Loucy (cell line): Measurements from ENCODE around the gene LRRC15.

ENCODE experiments used
- H2AFZ ChIP-seq: fragments of 200-600 bp; sonication (generic); 2 replicates; pipeline ENCODE4 v1.6.0; 2016; ENCODE audit warnings: antibody characterized with exemption, mild to moderate bottlenecking, low read length, moderate library complexity
- H3F3A ChIP-seq: fragments of 200-600 bp; 2 replicates; pipeline ENCODE4 v1.6.0; 2016; ENCODE audit warnings: antibody characterized with exemption, low read depth, mild to moderate bottlenecking
- H3K27me3 ChIP-seq: fragments of 200-600 bp; sonication (generic); 2 replicates; pipeline ENCODE4 v1.6.1; 2014; ENCODE audit warnings: low read length, mild to moderate bottlenecking; ENCODE audit not compliant: insufficient read depth, poor library complexity, severe bottlenecking
- H3K36me3 ChIP-seq: fragments of 200-600 bp; sonication (generic); 2 replicates; pipeline ENCODE4 v1.6.1; 2016; ENCODE audit warnings: low read length; ENCODE audit not compliant: insufficient read depth
- H3K4me1 ChIP-seq: fragments of 200-600 bp; sonication (generic); 2 replicates; pipeline ENCODE4 v1.5.1; 2014; ENCODE audit warnings: low read length, mild to moderate bottlenecking; ENCODE audit not compliant: insufficient read depth, poor library complexity, severe bottlenecking
- H3K4me2 ChIP-seq: fragments of 200-600 bp; sonication (generic); 2 replicates; pipeline ENCODE4 v1.6.0; 2014; ENCODE audit warnings: antibody characterized with exemption, low read length, low read depth, mild to moderate bottlenecking; ENCODE audit not compliant: poor library complexity, severe bottlenecking
- H3K4me3 ChIP-seq: fragments of 200-600 bp; sonication (generic); 2 replicates; pipeline ENCODE4 v1.5.1; 2014; ENCODE audit warnings: low read length, mild to moderate bottlenecking, mixed read lengths; ENCODE audit not compliant: poor library complexity, severe bottlenecking
- H3K79me2 ChIP-seq: fragments of 200-600 bp; sonication (generic); 2 replicates; pipeline ENCODE4 v1.6.1; 2014; ENCODE audit warnings: low read length; ENCODE audit not compliant: insufficient read depth
- H3K9ac ChIP-seq: fragments of 200-600 bp; sonication (generic); 2 replicates; pipeline ENCODE4 v1.6.0; 2014; ENCODE audit warnings: mild to moderate bottlenecking, low read depth, low read length, moderate library complexity; ENCODE audit not compliant: poor library complexity, severe bottlenecking
- H3K9me2 ChIP-seq: fragments of 200-600 bp; sonication (generic); replicated peaks from 2 replicates; pipeline ENCODE4 v1.6.1; 2016; ENCODE audit warnings: low read depth, low read length, mixed read lengths
- H3K9me3 ChIP-seq: fragments of 200-600 bp; sonication (generic); 2 replicates; pipeline ENCODE4 v1.6.1; 2014; ENCODE audit warnings: mild to moderate bottlenecking, antibody characterized with exemption, low read length, low read depth; ENCODE audit not compliant: insufficient read depth
- H4K20me1 ChIP-seq: fragments of 200-600 bp; sonication (generic); 2 replicates; pipeline ENCODE4 v1.6.0; 2014; ENCODE audit warnings: antibody characterized with exemption, low read length, mild to moderate bottlenecking; ENCODE audit not compliant: insufficient read depth, poor library complexity, severe bottlenecking
- EZH2phosphoT487 ChIP-seq: fragments of 200-600 bp; IDR thresholded peaks from 2 replicates; pipeline ENCODE4 v1.6.1; 2018; ENCODE audit warnings: antibody characterized with exemption, mild to moderate bottlenecking, moderate library complexity, borderline replicate concordance
- TF ChIP-seq, protein P1 (sequence below): fragments of 200-600 bp; sonication (generic); conservative IDR thresholded peaks from 2 replicates; pipeline ENCODE4 v1.5.1; 2014; ENCODE audit warnings: mild to moderate bottlenecking, antibody characterized with exemption, low read length

Gene LRRC15

DNA sequence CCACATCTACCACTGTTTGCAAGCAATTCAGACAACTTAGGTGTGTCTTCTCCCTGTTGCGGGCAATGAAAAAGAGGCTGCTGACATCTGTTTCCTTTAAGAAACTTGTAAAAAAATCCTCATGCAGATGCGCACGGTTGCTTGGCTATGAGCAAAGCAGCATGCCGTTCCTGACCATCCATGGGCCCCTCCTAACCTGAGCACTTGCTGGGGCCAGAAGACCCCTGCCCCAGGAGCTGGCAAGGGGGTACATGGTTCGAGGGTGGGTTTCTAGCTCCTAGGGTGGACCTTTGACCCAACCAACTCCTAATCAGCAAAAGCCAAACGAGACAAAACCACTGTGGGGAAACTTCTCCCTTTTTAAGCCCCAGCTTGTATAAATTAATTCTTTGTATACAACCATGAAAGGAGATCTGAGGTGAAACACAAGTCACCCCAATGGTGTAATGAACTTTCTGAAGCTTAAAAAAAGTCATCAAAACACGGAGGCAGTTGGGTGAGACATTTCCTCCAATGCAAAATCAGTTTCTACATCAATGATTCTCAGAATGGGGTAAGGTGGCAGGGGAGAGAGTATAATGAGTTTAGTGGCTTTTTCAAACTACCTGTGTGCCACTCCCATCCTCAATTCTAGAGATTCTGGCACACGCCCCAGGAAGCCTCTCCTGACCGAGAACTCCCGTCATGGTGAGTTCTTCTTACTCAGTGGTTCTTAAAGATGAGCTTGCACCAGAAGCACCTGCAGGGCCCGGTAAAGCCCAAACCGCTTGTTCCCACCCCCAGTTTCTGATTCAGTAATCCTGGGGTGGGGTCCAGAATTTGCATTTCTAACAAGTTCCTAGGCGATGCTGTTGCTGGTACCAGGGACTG is 62.5 kb downstream of the LRRC15 start:
- H3K4me1 ChIP-seq = peaks cover 64% of the 10 kb centered on the region
- H3K9me3 ChIP-seq = no peaks in the 10 kb centered on the region
- no peaks in the 10 kb centered on the region for H3K27me3 ChIP-seq
- TF ChIP-seq, protein P1, sequence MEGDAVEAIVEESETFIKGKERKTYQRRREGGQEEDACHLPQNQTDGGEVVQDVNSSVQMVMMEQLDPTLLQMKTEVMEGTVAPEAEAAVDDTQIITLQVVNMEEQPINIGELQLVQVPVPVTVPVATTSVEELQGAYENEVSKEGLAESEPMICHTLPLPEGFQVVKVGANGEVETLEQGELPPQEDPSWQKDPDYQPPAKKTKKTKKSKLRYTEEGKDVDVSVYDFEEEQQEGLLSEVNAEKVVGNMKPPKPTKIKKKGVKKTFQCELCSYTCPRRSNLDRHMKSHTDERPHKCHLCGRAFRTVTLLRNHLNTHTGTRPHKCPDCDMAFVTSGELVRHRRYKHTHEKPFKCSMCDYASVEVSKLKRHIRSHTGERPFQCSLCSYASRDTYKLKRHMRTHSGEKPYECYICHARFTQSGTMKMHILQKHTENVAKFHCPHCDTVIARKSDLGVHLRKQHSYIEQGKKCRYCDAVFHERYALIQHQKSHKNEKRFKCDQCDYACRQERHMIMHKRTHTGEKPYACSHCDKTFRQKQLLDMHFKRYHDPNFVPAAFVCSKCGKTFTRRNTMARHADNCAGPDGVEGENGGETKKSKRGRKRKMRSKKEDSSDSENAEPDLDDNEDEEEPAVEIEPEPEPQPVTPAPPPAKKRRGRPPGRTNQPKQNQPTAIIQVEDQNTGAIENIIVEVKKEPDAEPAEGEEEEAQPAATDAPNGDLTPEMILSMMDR = no peak
- no peak for TF ChIP-seq EZH2phosphoT487
- peak overlapping the region; percentile 69 for H3K9ac ChIP-seq
- peaks cover 10% of the 10 kb centered on the region for H3F3A ChIP-seq
- H3K4me3 ChIP-seq = peak overlapping the region; percentile 67
- H3K9me2 ChIP-seq = no peaks in the 10 kb centered on the region
- H4K20me1 ChIP-seq = no peaks in the 10 kb centered on the region
- H3K36me3 ChIP-seq = no peaks in the 10 kb centered on the region
- peak overlapping the region; percentile 81 for H3K4me2 ChIP-seq
- 0 out of 2 replicates have a peak, but pooled peaks cover 2% of the 10 kb centered on the region for H3K79me2 ChIP-seq
- H2AFZ ChIP-seq = no peak overlapping the region

DNA sequence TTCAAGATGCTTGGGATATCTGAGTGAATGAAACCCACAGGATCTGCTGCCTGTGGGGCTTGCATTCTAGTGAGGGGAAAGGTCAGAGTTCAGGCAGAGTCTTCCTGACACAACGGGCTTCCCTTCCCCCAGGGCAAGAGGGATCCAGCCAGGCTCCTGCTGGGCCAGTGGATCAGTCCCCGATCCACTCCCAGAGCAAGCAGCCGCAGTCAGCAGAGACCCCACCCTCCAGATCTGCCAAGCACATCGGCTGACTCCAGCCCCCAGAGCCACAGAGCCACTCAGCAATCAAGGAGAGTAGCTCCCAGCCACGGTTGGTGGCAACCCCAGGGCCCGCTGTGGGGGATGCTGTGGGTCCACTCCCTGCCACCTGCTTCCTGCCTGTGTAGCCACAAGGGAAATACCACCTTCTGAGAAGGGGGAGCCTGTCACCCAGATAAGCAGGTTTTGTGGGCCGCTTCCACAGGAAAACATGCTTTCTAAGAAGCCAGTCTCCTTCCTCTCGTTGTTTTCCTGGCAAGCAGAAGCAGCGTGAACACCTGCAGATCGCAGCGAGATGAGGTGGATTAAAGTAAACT is 63.3 kb downstream of the LRRC15 start:
- Histone ChIP-seq H3K9me3 (no peaks in the 10 kb centered on the region), H3F3A (peaks cover 10% of the 10 kb centered on the region), H3K4me1 (peaks cover 72% of the 10 kb centered on the region), H3K9me2 (no peaks in the 10 kb centered on the region), H3K27me3 (no peaks in the 10 kb centered on the region), H3K4me3 (peak overlapping the region; percentile 67), H3K36me3 (no peaks in the 10 kb centered on the region), H3K9ac (peak overlapping the region; percentile 68), H3K79me2 (0 out of 2 replicates have a peak, but pooled peaks cover 2% of the 10 kb centered on the region), H3K4me2 (peak overlapping the region; percentile 81), H2AFZ (no peak overlapping the region), H4K20me1 (no peaks in the 10 kb centered on the region)
- TF ChIP-seq, protein P1 = no peak
- TF ChIP-seq EZH2phosphoT487 = peak; percentile 50; the same call in 1 of the 2 replicates

DNA sequence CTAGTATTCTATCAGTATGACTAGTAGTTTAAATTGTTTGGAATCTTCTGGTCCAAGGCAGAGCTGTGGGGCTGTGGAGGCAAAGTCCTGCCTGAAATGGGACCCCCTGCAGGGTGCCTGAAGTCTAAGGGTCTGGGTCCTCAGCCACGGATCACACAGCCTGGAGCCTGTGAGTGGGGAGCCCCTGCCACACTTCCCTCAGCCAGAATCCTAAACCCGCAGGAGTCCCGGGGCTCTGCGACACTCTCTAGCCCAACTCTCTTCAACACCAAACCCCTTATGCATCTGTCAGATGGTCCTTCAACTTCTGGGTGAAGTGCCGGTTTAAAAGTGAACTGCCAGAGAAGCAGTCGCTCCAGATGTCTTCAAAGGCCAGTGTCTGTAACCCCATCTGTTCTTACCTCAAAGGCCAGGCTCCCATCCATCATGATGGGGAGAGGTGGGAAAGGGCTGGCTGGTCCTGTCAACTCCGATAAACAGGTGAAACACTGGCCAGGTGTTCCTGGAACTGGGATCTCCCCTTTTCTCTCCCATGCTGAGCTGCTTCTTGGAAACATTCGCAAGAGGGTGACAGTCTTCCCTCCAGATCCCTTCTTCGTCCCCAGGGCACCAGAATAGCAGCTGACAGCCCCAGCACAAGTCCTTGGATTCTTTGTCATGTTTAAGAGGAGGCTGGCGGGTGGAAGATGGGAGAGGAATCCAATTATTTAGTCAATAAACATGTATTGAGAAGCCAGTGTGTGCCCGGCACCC is 64.0 kb downstream of the LRRC15 start:
- Histone ChIP-seq H3K9me3 (no peaks in the 10 kb centered on the region), H3K27me3 (no peaks in the 10 kb centered on the region), H3K9ac (peak overlapping the region; percentile 68), H3K4me3 (peak overlapping the region; percentile 45), H2AFZ (no peak overlapping the region), H3K79me2 (0 out of 2 replicates have a peak, but pooled peaks cover 2% of the 10 kb centered on the region), H3K4me2 (peak overlapping the region; percentile 72), H4K20me1 (no peaks in the 10 kb centered on the region), H3K4me1 (peaks cover 79% of the 10 kb centered on the region), H3F3A (peaks cover 15% of the 10 kb centered on the region), H3K36me3 (no peaks in the 10 kb centered on the region), H3K9me2 (no peaks in the 10 kb centered on the region)
- TF ChIP-seq EZH2phosphoT487 = no peak
- TF ChIP-seq, protein P1 = no peak
